ENCODE data around the gene PTPRK.

- no peak for TF ChIP-seq TAF1 (IDR thresholded peaks at IDR 0.05; ENCODE audit: low read depth, low read length)
- TF ChIP-seq POLR2A (IDR thresholded peaks at IDR 0.05; ENCODE audit: low read depth, low read length): no peak
- no peak for TF ChIP-seq POLR2AphosphoS5 (IDR thresholded peaks at IDR 0.05; ENCODE audit: low read depth, low read length)
- no peak for TF ChIP-seq PAX5 (IDR thresholded peaks at IDR 0.05; ENCODE audit: insufficient read depth, low read length, severe bottlenecking)
These were observed 399.2 kb downstream of the PTPRK start for GRCh38 chr6:128121190-128121589.

Data from GM12891 (cell line).